A673 (cell line): ENCODE measurements around the gene CLPX.

Experiments used
- EZH2 ChIP-seq: fragments of 200-600 bp; sonication (generic); IDR thresholded peaks from 2 replicates; pipeline ENCODE4 v1.6.1; 2017; ENCODE audit warnings: borderline replicate concordance, low read depth, mild to moderate bottlenecking, mixed read lengths, antibody characterized with exemption, low read length; ENCODE audit not compliant: poor library complexity, severe bottlenecking
- TF ChIP-seq, protein P1 (sequence below): fragments of 300-800, 200-600 bp; sonication (generic); conservative IDR thresholded peaks from 2 replicates; pipeline ENCODE4 v1.5.1; 2017; ENCODE audit warnings: low read depth, mild to moderate bottlenecking, antibody characterized with exemption, low read length, moderate library complexity, mixed read lengths

DNA sequence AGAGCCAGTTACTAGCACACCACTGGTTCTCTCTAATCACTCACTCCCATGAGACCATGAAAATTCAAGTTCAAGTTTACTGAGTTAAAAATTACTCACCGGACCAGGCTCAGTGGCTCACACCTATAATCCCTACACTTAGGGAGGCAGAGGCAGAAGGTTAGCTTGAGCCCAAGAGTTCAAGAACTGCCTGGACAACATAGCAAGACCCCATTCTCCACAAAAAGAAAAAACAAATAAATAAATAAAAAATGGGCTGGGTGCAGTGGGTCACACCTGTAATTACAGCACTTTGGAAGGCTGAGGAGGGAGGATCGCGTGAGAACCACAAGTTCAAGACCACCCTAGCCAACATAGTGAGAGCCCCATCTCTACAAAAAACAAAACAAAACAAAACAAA lies 47.4 kb upstream of the CLPX start:
- TF ChIP-seq, protein P1, sequence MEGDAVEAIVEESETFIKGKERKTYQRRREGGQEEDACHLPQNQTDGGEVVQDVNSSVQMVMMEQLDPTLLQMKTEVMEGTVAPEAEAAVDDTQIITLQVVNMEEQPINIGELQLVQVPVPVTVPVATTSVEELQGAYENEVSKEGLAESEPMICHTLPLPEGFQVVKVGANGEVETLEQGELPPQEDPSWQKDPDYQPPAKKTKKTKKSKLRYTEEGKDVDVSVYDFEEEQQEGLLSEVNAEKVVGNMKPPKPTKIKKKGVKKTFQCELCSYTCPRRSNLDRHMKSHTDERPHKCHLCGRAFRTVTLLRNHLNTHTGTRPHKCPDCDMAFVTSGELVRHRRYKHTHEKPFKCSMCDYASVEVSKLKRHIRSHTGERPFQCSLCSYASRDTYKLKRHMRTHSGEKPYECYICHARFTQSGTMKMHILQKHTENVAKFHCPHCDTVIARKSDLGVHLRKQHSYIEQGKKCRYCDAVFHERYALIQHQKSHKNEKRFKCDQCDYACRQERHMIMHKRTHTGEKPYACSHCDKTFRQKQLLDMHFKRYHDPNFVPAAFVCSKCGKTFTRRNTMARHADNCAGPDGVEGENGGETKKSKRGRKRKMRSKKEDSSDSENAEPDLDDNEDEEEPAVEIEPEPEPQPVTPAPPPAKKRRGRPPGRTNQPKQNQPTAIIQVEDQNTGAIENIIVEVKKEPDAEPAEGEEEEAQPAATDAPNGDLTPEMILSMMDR = no peak
- TF ChIP-seq EZH2 = no peak
